GM18873 (cell line): Measurements from ENCODE around the gene ASB2.
A peak's percentile ranks its signal among the peaks of the same experiment; 100 is the strongest.

Source experiments
- ATAC-seq: cut with Tn5 transposase; IDR thresholded peaks from one replicate; pipeline ENCODE4 v1.9.1; 2021; ENCODE audit warnings: mild to moderate bottlenecking, moderate library complexity, moderate number of reproducible peaks; ENCODE audit not compliant: unreplicated experiment, low FRiP score

ASB2 gene

DNA sequence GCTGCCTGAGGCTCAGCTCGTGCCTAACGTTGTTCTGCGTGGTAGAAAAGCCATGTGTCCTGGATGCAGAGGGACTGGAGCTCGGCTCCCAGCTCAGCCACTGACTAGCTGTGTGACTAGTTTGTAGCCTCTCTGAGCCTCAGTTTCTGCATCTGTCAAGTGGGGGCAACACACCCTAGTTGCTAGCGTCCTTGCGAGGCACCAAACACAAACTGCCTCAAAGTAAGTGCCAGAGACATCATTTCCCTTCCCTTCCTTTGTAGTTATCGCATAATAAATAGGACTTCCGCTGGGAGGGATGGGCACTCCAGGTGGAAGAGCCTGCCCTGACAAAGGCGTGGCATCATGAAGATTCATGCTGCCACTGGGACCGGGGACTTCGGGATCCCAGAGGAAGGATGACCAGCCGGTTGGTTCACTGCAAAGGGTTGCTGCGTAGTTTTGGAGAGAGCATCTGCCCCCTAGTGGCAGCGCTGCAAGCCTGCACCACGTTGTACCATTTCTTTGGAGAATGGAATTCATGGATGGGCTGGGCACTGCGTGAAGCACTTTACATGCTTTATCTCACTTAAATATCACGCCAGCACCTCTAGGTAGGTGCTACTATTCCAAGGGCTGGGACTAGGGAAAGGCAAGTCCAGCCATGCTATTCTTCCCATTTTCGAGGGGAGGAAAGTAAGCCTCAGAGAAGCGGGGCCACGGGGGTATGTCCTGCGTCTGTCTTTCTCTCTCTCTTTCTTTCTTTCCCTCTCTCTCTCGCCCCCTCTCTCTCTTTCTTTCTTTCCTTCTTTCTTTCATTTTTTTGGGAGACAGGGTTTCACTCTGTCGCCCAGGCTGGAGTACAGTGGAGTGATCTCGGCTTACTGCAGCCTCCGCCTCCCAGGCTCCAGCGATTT, 25.4 kb upstream of the ASB2 start:
- no peak for ATAC-seq

DNA sequence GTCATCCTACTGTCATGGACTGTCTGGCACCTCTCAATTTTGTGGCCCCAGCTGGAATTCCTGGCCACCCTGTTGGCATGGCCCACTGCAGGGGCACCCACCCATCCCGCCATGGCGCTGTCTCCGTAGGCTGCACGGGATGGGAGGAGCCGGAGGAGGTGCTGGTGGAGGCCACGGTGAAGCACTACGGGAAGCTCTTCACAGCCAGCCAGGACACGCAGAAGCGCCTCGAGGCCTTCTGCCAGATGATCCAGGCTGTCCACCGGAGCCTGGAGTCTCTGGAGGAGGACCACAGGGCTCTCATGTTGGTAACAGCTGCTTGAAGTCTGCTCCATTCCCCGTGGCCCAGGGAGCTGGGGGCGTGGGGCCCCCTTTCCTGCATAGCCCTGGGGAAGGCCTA, 24.6 kb upstream of the ASB2 start:
- ATAC-seq, result no peak

DNA sequence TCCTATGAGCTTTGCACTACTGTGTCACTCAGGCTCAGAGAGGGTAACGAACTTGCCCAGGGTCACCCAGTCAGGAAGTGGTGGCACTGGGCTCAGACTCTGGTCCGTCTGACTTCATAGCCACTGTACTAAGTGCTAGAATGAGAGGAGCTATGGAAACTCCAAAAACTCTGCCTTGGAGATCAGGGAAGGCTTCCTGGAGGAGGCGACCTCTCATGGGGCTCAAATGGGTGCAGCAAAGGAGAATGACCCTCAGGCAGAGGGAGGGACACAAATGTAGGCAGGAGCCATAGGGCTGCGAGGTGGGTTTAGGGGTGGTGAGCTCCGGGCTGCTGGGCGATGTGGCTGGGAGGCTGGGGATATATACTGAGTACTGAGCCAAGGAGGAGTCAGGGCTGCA, 23.9 kb upstream of the ASB2 start:
- ATAC-seq, result no peak

DNA sequence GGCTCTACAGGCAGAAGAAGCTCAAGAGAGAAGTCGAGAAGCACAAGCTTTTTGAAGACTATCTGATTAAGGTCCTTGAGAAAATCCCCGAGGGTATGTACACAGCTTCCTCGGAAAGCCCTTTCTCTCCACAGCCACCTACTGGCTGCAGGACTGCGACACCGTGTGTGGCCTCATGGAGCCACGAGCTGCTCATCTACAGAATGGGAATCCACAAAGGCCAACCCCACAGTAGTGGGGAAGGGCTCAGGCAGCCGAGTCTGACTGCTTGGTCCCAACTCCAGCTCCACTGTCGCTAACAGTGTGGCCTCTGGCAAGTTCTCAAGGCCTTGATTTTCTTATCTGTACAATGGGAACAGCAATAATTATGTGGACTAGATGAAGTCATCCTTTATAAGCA, 23.2 kb upstream of the ASB2 start:
- ATAC-seq, result no peak

DNA sequence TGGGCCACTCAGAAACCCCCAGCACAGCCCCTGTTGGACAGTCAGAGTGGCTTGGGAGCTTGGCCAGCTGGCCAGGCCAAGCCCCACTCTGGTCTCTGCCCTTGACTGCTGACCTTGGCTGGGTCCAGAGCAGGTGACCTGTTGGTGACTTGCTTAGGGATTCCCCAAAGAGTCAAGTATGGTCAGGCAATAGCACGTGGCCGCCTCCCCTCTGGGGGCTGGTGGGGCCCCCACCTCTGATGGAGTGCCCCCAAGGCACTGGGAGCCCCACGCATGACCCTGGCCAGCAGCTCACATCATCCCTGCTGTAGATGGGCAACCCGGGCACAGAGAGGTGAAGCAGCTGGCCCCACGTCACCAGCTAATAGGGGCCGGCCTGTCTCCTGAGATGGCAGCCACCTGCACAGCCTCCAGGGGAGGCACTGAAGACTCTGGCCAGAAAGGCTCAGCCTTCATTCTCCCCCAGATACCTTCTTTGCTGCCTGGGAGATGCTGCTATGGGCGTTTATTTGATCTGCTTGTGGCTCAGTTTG, 22.6 kb upstream of the ASB2 start:
- ATAC-seq, result no peak

DNA sequence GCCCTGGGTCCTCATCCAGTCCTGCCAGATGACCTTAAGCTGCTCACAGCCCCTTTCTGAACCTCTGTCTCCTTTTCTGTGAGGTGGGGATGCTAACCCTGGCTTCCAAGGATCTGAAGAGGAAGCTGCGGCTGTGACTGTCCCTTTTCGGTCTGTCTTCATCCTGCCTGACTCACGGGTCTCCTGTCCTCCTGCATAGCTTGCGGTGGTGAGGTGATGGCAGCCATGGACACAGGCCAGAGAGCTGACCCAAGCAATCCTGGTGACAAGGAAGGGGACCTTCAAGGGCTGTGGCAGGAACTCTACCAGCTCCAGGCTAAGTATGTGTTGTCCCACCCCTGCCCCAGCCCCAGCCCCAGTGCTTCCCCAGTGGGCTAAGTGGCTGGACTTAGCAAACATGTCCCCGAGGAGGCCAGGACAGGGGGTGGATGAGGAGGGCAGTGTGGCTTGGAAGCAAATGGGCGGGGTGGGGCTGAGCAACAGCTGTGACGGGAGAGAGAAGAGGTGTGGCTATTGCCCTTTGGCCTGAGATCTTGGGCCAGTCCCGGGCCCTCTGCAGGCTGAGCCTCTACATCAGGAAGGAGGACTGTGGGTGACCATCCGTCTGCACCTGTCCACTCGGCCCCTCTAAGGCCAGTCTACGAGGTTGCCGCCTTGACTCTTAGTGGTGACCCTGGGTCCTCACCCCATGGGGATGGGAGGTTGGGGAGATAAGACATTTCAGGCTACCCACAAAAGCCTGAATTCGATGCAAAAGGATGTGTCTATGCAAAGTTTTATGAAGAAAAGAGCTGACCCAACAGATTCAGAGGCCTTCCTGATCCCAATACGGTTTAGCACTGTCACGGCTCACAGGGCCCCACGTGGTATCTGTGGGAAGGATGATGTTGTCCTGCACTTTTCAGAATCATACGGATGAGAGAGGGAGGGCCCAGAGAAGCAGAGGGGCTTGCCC, 21.8 kb upstream of the ASB2 start:
- ATAC-seq, result no peak

DNA sequence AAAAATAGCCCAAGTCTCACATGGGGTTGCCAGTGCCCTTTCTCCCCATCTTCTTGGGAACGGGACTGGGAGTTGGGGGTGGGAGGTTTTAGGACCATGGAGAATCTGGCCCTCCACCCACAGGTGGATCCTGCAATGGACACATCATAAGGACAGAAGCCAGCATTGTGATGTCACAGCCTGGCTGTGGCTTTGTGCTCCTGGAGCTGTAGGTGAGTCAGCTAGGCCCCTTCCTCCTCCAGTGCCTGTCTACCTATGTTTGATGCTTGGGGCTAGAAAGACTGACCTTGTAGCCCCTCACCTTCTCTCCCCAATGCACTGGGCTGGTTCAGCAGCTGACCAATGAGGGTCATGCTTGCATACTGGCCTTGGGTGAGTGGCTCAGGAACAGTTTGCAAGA, 20.7 kb upstream of the ASB2 start, which contains the start of gene CCDC197:
TSS of gene CCDC197 (plus strand) at position 220 of the 400 bp plus-strand sequence. CDS start 831 bp downstream, outside the sequence.
- no peak for ATAC-seq

DNA sequence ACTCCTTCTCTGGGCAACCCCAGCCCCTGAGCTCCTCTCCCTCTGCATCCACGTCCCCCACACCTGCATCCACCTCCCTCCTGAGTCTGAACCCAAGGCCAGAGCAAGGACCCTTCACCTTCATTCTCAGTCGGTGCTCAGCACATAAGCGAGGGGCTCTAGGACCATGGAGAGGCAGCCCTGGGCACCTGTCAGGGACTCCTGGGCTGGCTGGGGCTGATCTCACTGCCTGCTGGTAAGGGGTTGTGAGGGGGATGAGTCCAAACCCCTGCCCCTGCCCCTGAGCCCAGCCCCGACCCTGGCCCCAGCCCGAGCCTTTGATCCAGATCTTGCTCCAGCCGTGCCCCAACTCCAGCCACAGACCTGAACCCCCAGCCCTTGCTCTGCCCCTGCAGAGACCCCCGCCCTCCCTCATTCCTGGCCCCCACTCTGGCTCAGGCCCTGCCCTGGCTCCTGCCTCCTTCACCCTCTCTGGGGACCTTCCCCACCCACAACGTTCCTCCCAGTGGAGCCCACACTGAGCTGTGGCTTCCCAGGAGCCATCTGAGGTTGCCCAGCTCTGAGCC, 19.8 kb upstream of the ASB2 start:
- no peak for ATAC-seq

DNA sequence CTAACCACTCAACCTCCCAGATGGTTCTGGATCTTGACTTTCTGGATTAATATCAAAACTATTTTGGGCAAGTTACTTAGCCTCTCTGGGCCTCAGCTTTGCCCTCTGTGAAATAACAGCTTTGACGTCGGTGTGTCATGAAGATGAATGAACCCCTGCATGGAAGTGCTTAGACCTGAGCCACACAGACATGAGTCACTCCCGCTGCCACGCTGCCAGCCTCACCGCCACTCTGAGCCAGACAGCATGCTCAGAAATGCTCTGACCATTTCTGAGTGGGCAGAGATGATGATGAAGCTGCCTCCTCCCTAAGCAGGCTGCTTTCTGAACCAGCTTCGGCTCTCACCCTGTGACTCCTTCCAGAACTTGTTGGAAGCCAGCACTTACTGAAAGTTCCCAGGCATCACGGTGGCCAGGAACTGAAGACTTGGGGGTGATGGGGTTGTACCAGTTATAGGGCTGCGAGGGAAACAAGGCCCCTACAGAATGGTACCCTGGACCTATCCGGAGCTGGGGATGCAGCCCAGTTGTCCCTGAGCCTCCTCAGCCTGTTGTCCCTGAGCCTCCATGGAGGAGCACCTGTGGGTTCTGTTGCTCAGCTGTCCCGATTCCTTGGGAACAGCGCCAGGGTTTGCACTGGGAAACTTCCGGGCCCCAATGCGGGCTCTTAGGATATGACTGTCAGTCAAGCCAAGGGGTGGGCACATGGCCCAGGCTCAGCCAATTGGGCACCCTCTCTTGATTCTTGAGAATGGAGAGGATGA, 18.7 kb upstream of the ASB2 start:
- ATAC-seq, result no peak

DNA sequence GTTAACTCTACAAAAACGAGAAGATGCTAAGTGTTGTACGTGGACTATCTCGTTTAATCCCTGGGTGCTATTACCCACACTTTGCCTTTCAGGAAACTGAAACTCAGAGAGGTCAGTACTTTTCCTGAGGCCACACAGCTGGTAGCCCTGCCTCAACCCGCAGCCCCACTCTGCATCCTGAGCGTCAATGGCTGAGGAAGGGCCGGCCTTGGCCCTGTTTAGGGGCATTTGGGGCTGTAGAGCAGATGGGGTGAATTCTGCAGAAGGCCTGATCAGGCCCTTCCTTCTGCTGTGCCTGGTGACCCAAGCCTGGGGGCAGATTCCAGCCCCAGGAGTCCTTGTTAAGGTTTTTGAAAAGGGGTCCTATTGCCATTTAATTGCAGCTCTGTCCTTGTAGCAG, 17.0 kb upstream of the ASB2 start:
- no peak for ATAC-seq

DNA sequence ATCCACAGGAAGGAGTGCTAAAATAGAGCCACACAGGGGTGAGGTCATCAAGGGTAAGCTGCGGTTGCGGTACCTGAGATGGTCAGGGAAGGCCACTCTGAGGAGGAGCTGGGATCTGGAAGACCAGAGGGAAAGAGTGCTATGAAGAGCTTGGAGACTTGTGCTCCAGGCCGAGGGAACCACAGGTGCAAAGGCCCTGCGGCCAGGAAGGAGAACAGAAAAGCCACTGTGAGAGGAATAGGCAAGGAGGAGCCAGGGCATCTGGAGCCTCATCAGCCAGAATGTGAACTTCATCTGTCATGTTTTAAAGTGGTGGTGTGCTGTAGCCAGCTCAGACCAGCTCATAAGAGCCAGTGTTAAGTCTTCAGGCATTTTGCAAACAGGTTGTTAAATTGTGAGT, 15.3 kb upstream of the ASB2 start:
- no peak for ATAC-seq

DNA sequence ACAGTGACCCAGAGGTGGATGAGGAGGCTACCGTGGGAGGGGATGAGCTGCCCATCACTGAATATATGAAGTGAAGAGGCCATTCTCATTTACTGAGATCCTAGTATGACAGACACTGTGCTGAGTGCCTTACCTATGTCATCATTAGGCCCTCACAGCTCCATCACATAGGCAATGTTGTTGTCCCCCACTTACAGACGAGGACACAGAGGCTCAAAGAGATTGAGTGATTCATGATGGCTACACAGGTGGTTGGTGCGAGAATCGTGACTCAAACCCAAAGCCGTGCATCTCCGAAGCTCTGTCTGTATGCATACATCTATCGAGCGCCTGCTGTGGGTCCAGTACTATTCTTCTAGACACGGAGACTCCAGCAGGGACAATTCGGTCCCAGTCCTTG, 14.8 kb upstream of the ASB2 start:
- ATAC-seq, result no peak

DNA sequence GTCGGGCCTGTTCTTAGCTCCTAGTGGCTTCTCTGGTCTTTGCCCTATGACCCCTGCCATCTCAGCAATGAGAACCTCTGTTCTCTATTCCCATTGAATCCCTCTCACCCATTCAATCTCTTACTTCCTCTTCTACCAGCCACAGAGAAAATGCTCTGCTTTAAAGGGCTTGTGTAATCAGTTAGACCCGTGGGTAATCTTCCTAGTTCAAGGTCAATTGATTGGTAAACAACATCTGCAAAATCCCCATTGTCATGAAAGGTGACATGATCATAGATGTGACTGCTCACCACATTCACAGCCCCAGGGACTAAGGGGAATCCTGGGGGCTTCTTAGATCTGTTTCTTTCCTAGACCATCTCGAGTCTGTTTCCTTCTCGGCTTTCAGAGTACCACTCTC, 13.6 kb upstream of the ASB2 start:
- ATAC-seq, result peak; percentile 71

DNA sequence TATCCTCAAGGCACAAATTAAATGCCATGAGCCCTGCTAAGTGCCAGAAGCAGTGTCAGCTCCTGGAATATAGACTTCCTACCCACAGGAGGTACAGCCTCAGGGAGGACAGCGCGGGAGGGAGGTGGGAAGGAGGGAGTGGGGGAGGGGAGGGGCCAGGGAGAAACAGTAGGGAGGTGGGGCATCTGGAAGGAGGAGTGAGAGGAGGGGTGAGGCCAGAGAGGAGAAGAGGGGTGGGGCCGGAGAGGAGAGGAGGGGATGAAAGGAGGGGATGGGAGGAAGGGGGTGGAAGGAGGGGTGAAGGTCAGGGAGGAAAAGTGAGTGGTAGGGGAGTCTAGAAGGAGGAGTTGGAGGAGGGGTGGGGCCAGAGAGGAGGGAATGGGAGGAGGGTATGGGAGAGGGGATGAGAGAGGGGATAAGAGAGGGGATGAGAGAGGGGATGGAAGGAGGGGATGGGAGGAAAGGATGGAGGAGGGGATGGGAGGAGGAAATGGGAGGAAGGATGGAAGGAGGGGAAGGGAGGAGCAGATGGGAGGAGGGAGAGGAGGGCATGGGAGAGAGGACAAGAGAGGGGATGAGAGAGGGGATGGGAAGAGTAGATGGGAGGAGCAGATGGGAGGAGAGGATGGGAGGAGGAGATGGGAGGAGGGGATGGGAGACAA, 11.6 kb upstream of the ASB2 start:
- no peak for ATAC-seq

DNA sequence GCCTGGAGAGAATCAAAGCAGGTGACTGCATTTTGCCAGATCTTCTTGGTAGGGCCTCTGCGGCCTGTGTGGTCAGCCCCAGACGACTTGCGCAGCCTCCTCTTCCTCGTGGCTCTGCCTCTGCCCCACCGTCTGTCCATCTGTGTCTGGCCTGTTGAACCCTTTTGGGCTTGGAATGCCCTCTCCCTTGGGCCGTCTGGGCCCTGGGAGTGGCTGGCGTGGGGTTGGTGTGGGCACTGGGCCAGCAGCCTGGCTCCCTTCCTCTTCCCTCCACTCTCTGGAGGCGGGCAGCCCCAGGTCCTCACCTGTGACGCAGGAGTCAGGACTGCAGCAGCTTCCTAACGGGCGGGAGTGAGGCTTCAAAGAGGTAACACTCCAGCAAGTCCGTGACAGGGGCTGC, 11.0 kb upstream of the ASB2 start:
- ATAC-seq, result no peak

DNA sequence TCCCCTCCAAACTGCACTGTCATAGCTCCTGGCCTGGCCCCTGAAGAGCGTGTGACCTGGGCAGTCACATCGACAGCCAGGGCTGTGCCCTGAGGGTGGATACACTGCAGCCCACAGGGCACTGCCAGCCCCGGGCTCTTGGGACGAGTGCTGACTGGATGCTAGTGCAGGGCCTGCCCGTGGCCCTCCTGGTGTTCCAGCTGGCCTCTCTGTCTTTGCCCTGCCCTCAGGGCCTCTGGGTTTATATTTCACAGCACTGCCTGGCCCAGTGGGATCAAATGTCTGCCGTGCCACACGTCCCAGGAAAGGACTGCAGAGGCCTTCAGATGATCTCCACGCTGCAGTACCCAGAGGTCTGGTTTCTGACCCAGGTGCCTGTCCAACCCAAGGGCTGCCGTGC, 10.6 kb upstream of the ASB2 start:
- no peak for ATAC-seq

DNA sequence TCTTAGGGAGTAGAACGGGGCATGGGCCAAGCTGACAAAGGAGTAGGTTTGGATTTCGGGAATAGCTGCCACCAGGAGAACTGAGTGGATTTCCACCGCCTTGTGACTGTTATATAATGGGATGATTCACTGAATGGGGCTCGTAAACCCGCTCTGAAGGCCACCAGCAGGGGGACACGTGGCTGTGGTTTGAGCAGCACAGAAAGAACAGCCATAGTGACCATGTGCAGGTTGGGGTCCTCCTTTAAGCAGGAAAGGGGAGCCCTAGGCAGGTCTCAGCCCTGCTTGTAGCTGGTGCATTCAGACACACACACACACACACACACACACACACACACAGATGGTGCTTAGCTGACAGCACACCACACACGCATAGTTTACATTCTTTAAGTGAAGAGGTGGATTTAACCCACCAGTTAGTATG, 8.6 kb upstream of the ASB2 start:
- no peak for ATAC-seq

DNA sequence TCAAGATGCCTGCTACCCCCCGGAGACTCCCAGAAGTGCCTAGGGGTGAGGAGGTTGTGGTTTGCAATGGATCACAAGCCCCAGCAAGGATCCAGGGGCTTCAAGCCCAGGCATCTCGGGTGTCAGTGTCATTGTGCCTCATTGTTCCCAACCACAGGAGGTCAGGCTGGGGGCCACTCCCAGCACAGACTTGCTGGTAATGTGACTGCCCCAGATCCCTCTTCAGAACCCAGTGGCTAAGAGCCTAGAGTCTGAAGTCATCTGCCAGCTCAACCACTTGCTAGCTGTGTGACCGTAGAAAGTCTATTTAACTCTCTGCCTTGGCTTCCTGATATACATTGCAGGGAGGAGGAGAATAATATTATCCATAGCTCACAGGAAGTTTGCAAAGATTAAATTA, 7.7 kb upstream of the ASB2 start:
- no peak for ATAC-seq

DNA sequence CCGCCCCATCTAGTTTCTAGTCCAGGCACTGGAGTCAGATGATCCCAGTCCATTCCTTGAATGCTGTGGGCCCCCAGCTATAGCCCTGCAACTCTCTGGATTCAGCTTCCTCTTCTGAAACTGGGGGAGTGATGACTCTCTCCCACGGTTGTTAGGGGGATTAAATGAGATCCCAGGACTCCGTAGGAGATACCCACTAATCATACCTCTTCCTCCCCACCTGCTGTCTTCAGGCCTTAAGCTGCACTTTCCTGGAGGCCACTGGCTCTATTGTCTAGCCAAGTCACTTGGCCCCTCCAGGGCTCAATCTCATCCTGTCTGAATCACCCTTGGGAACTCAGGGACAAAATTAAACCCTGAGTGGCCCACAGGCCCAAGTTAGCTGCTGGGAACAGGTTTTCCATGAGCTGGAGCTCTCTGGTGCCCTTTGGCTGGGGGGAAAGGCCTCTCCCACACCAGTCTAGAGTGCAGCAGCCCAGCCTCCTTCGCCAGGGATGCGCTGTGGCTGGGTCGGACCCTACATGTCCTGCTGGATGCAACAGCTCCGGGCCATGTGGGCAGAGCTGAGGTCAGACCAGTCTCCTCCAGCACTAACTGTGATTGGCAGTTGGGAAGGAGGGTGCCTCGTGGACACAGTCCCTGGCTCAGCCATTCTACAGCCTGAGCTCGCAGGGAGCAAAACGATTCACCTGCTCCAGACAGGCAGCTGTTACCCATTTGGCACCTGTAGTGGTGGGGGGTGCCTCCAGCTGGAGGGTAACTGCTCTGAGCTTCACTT, 6.0 kb upstream of the ASB2 start:
- no peak for ATAC-seq
